ENCODE measurements around the gene RAD52. TPM values are rescaled to one million over a fixed set of nuclear protein-coding genes. Genes with fewer than 3 reads are reported as not detected.
A peak's percentile ranks its signal among the peaks of the same experiment; 100 is the strongest.

RAD52 gene
- total RNA-seq, 1 experiment from 2014 or later = 27.9 TPM

- CTCF ChIA-PET = interaction anchor here (0.5 to 1.4 kb wide), 3 partner anchors 47 to 206 kb away, joined by 3 to 4 read pairs (median 3); partner anchors contain the start of gene RAD52
Observed at GRCh38 chr12:996881-997280, 47.4 kb upstream of the RAD52 start.

GRCh38 chr12:992647-993046 lies 43.2 kb upstream of the RAD52 start:
- POLR2A ChIA-PET = interaction anchor here (0.8 to 6.4 kb wide), 20 partner anchors 11 to 613 kb away, joined by 3 to 62 read pairs (median 5); partner anchors contain the start of genes RAD52 and WNK1
- H3K4me1 Mint-ChIP-seq (ENCODE audit: insufficient read depth, unreplicated experiment) = peaks cover 47% of the 10 kb centered on the region
- BruUV-seq (replicated peaks) = no TSS peak

More at GRCh38 chr12:996881-997280, 47.4 kb upstream of the RAD52 start:
- Mint-ChIP-seq H3K4me3 (ENCODE audit: unreplicated experiment) (no peak overlapping the region), H3K4me1 (ENCODE audit: insufficient read depth, unreplicated experiment) (peaks cover 26% of the 10 kb centered on the region), H3K9me3 (ENCODE audit: unreplicated experiment) (no peaks in the 10 kb centered on the region), H3K27ac (ENCODE audit: low read depth, unreplicated experiment) (no peak overlapping the region), H3K36me3 (ENCODE audit: insufficient read depth, unreplicated experiment) (peaks cover 21% of the 10 kb centered on the region), H3K27me3 (ENCODE audit: insufficient read depth, unreplicated experiment) (no peaks in the 10 kb centered on the region)
- BruUV-seq (replicated peaks) = no TSS peak
- POLR2A ChIA-PET = interaction anchor here (0.9 to 1.9 kb wide), 4 partner anchors 15 to 244 kb away, joined by 3 to 6 read pairs (median 4); partner anchors contain the start of gene RAD52
- intact Hi-C loops (cut with micrococcal nuclease) = no loop called here
- DNase-seq (ENCODE audit: unreplicated experiment) = no peak
- TF ChIP-seq CTCF (IDR thresholded peaks at IDR 0.05; ENCODE audit: unreplicated experiment) = no peak

GRCh38 chr12:991350-992333 lies 42.1 kb upstream of the RAD52 start:
- no peaks in the 10 kb centered on the region for H3K27me3 Mint-ChIP-seq (ENCODE audit: insufficient read depth, unreplicated experiment)
- intact Hi-C loops (cut with micrococcal nuclease) = loop anchor here (2.0 to 5.0 kb wide), 3 partner anchors 43 to 419 kb away; partner anchors contain the start of gene RAD52

More at GRCh38 chr12:992647-993046, 43.2 kb upstream of the RAD52 start:
- peaks cover 12% of the 10 kb centered on the region for H3K36me3 Mint-ChIP-seq (ENCODE audit: insufficient read depth, unreplicated experiment)
- CTCF ChIA-PET = interaction anchor here (0.6 to 1.8 kb wide), 6 partner anchors 13 to 590 kb away, joined by 3 to 5 read pairs (median 3); partner anchors contain the start of gene RAD52
- no peak for DNase-seq (ENCODE audit: unreplicated experiment)
- H3K4me3 Mint-ChIP-seq (ENCODE audit: unreplicated experiment) = peak overlapping the region; percentile 99
- H3K27me3 Mint-ChIP-seq (ENCODE audit: insufficient read depth, unreplicated experiment) = no peaks in the 10 kb centered on the region
- TF ChIP-seq CTCF (IDR thresholded peaks at IDR 0.05; ENCODE audit: unreplicated experiment) = no peak
- intact Hi-C loops (cut with micrococcal nuclease) = loop anchor here (5.0 kb wide), 2 partner anchors 100 to 420 kb away; no protein-coding TSS in a partner anchor
- H3K9me3 Mint-ChIP-seq (ENCODE audit: unreplicated experiment) = no peaks in the 10 kb centered on the region
- H3K27ac Mint-ChIP-seq (ENCODE audit: low read depth, unreplicated experiment) = no peak overlapping the region

More at GRCh38 chr12:991350-992333, 42.1 kb upstream of the RAD52 start:
- ChIA-PET POLR2A (interaction anchor here (0.6 to 6.4 kb wide), 35 partner anchors 9 to 614 kb away, joined by 3 to 62 read pairs (median 5); partner anchors contain the start of genes KDM5A, RAD52 and WNK1), CTCF (interaction anchor here (0.6 to 1.2 kb wide), 4 partner anchors 43 to 591 kb away, joined by 3 to 11 read pairs (median 4); partner anchors contain the start of gene RAD52)
- H3K4me1 Mint-ChIP-seq (ENCODE audit: insufficient read depth, unreplicated experiment) = peaks cover 42% of the 10 kb centered on the region
- peaks cover 19% of the 10 kb centered on the region for H3K36me3 Mint-ChIP-seq (ENCODE audit: insufficient read depth, unreplicated experiment)
- peak overlapping the region; percentile 56 for H3K27ac Mint-ChIP-seq (ENCODE audit: low read depth, unreplicated experiment)
- peak; percentile 31 for DNase-seq (ENCODE audit: unreplicated experiment)
- TF ChIP-seq CTCF (IDR thresholded peaks at IDR 0.05; ENCODE audit: unreplicated experiment) = no peak
- peak overlapping the region; percentile 99 for H3K4me3 Mint-ChIP-seq (ENCODE audit: unreplicated experiment)
- H3K9me3 Mint-ChIP-seq (ENCODE audit: unreplicated experiment) = no peaks in the 10 kb centered on the region
- BruUV-seq (replicated peaks) = TSS peak; percentile 64

Measured in MCF 10A (cell line).